Hypothalamus (tissue), 51 donors: ENCODE data around the gene ABCA13.

Source experiments
- DNase-seq, 51 donors: peaks; one replicate each; lab custom pipeline; 2025; lab: John Stamatoyannopoulos, UW

Gene ABCA13

GRCh38 chr7:48621076-48621475 is 449.8 kb downstream of the ABCA13 start:
- no peak for DNase-seq

- DNase-seq, result no peak
Measured at GRCh38 chr7:48627164-48627563, 455.9 kb downstream of the ABCA13 start.

- no peak for DNase-seq
Measured at GRCh38 chr7:48628793-48629349, 457.6 kb downstream of the ABCA13 start.

DNA sequence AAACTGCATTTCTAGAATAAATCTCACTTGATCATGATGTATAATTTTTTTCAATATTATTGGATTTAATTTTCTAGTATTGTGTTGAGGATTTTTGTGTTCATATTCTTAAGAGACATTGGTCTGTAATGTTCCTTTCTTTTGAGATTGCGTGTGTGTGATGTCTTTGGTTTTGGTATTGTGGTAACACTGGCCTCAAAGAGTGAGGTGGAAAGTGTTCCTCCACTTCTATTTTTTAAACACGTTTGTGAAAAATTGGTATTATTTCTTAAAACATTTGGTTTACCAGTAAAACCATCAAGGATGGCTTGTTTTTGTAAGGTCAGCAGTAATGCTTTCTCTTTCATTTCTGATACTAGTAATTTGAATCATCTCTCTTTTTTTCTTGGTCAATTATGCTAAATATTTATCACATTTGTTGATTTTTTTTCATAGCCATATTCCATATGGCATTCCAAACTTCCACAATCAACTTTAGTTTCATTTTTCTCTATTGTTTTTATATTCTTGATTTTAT is 462.9 kb downstream of the ABCA13 start:
- DNase-seq, result no peak

DNA sequence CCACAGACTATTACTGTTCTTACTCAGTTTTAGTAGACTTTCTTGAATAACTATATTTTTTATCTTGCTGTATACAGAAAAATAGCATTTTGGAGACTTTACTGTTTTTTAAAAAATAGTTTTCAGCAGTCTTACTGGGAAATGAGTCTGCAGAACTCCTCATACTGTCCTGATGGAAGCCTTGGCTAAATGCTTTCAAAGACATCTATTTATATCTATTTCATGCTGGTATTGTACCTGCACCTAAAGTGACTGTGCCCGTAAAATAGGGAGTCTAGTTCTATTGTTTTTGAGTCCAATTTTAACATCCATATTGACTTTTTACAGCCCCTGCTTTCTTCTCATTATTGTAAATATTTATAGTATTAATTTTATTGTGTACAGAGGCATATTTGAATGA is 464.5 kb downstream of the ABCA13 start:
- DNase-seq, result no peak

- DNase-seq, result no peak
Measured at GRCh38 chr7:48636391-48637015, 465.2 kb downstream of the ABCA13 start.

- no peak for DNase-seq
Measured at GRCh38 chr7:48637382-48637781, 466.1 kb downstream of the ABCA13 start.

DNA sequence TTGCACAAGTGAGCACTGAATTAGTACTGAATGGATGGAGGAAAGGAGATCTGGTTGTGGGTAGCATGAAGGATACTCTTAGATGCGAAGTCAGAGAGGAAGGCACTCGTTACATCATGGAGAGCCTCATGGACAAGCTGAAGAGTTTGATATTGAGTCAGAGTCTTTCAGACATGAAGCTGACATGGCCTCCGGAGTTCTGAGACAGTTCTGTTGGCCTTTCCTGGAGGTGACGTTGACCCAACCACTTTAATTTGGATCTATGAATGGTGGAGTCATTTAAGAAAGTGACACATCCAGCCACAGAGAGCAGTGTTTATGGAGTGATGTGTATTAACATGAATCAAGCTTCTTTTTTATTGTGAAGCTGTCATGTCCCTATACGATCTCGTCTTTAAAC is 466.8 kb downstream of the ABCA13 start:
- DNase-seq, result no peak

DNA sequence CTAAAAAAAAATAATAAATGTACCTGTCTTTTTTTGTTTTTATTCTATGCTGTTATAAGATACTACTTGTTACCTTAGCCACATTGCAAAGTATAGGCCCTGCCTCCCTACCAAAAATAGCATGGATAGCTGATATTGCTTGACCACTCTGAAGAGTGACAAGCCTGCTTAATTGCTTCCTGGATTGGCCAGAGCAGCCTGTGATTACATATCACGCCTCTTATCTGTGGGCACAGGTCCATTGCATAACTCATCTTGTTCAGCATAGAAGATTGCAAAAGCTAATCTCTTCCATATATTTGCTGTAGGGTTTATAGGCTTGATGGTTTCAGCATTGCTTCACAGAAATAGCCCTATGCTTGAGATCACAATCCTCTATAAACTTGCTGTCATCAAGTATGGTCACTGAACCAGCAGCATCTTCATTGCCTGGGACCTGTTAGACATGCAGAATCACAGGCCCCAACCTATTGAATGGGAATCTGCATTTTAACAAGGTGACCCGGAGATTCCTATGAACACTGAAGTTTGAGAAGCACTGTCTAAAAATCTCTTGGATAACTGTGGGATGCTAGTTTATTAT is 472.3 kb downstream of the ABCA13 start:
- no peak for DNase-seq

DNA sequence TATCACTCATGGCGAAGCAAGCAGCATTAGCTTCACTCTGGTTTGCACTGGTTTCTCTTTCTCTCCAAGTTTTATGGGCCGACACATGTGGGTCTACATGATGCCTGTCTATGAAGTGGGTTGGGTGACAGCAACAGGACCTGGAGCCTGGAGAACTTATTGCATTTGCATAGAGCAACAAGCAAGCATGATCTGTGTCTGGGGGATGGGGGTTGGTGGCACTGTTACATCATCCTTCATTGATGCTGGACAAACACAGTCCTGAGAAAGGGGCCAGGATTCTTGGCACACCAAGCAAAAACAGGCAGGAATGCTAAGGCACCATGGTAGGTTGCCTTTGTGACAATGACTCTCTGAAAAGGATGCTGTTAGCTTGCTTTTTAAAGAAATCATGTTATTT is 486.9 kb downstream of the ABCA13 start:
- DNase-seq, result no peak

DNA sequence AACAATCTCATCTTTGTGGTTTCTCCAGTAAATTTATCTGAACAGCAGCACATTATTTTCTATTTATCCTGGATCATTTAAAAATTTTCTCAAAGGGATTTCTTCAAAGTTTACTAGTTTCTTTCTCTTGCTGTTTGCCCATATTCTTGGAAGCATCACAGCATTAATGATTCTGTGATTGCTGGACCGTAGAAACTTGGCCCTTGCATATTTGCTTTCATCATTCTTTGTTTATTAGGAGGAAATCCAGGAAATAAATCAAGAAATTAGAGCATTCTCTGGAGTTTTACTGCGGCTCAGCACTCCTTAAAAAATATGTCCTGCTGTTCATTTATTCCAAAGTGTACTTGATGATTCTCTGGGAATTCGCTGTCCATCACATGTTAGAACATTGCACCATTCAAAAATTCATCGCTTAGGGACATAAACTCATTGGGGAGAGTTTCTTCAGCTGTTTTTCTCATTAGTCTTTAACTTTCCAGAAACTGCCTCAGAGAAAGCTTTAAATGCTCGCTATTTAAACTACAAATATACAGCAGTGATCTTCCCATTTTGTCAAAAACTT is 489.1 kb downstream of the ABCA13 start:
- no peak for DNase-seq

DNA sequence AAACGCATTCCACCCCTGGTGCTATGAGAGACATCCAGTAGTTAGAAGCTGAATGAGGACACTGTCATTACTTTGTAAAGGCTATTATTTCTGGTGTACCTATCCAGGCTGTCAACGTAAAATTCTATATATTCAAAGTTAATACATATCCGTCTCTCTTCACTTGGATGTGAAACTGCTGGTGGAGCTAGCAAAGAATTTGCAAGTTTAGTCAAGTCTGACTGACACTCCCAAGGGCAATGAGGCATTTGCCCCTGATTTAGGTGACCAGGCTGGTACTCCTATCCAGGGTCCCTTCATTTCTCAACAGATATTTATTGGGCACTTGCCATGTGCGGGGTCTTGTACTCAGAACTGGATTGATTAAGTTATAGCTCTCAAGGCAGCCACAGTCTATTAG is 493.0 kb downstream of the ABCA13 start:
- no peak for DNase-seq

- no peak for DNase-seq
Measured at GRCh38 chr7:48665353-48666135, 494.3 kb downstream of the ABCA13 start.

DNA sequence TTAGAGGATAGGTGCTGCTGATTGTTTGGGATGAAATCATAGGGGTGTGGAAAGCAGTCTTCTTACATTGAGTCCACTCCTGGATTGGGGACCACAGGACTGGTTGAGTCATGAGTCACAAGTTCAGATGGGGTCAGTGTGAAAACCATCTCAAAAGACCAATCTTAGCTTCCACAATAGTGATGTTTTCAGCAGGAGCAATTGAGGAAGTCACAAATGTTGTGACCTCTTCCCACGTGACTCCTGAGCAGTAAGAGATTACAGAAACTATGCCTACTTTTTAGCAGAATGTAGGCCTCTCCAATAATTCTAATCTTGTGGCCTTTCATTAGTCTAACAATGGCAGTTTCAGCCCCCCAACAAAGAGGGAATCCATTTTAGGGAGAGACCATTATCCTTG is 496.1 kb downstream of the ABCA13 start:
- DNase-seq, result no peak

DNA sequence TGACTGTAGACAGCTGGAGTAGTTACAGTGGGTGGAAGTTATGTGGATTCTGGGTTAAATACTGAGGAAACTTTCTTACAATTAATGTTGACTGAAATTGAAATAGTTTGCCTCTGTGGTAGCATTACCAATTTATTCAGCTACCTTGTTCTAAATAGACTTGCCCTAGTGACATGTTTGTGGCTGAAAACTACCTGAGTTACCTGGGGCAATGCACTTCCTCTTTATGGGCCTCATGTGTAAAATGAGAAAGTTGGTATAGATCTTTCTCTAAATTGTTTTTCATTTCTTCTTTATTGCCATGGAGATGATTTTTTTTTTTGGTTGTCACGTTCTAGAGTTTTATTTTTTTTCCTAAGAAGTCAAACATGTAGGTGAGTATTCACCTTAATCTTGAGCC is 500.4 kb downstream of the ABCA13 start:
- DNase-seq, result no peak

- no peak for DNase-seq
Measured at GRCh38 chr7:48681006-48681405, 509.7 kb downstream of the ABCA13 start.

DNA sequence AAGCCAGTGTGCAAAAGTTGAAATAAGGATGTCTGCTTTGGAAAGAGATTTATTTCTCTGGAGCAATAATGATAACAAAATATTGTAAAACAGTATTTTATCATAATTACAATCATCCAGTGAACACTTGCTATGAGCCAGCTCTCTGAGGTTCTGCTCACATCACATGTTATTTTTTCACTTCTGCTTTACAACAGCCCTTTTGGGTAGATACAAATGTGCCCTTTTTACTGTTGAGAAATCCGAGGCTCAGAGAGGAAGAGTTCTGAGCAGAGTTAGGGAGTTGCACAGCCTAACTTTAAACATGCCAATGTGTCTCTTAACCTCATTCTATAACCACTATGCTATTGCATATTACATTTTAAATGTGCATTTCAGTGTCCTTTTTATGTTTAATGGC is 520.5 kb downstream of the ABCA13 start:
- DNase-seq, result no peak
